Measurements from ENCODE around the gene TNFRSF13B. TPM values are rescaled to one million over a fixed set of nuclear protein-coding genes. Genes with fewer than 3 reads are reported as not detected.

Gene TNFRSF13B
- total RNA-seq, 1 experiment from 2014 or later = 0.28 TPM

- H3K4me1 Mint-ChIP-seq = peaks cover 6% of the 10 kb centered on the region in 2 experiments; a peak in 1 of 4 replicates
Measured at GRCh38 chr17:16926571-16927451, 45.1 kb downstream of the TNFRSF13B start.

More at GRCh38 chr17:16926571-16927451, 45.1 kb downstream of the TNFRSF13B start:
- H3K4me3 Mint-ChIP-seq = no peak overlapping the region
- H3K27ac Mint-ChIP-seq = no peak overlapping the region
- H2BK120ac ChIP-seq (ENCODE audit: low read depth, low read length, poor library complexity, severe bottlenecking) = no peak overlapping the region
- H3K27me3 ChIP-seq (ENCODE audit: insufficient read depth, low read length) = no peaks in the 10 kb centered on the region
- no peak overlapping the region for H3K23ac ChIP-seq (ENCODE audit: insufficient read length, low read depth, low read length)
- no CpG with 5 or more reads among the region's 18 CpGs for whole genome bisulfite sequencing (ENCODE audit: extremely low coverage, insufficient read length, low lambda C conversion rate)
- no peaks in the 10 kb centered on the region for H3K23me2 ChIP-seq (ENCODE audit: insufficient read length, low read depth, low read length, poor library complexity, severe bottlenecking)
- H2AK5ac ChIP-seq (ENCODE audit: insufficient read length, low read length) = no peak overlapping the region
- H3K36me3 Mint-ChIP-seq (ENCODE audit: insufficient read depth in 1 of 3, low read depth in 3 of 3) = no peaks in the 10 kb centered on the region
- no peak overlapping the region for H2BK5ac ChIP-seq (ENCODE audit: insufficient read length, low read length)
- H3K4me2 ChIP-seq (ENCODE audit: insufficient read depth, insufficient read length, low read length) = no peak overlapping the region
- no peaks in the 10 kb centered on the region for H3K4me1 ChIP-seq (ENCODE audit: insufficient read depth, low read length)
- no peak overlapping the region for H3T11ph ChIP-seq (ENCODE audit: low read length)
- H2BK20ac ChIP-seq (ENCODE audit: low read depth, low read length, poor library complexity, severe bottlenecking) = no peak overlapping the region
- TF ChIP-seq CTCF (conservative IDR thresholded peaks at IDR 0.05) = no peak
- H3K27me3 Mint-ChIP-seq (ENCODE audit: low read depth) = peaks cover 1% of the 10 kb centered on the region; the same call in 1 of the 2 replicates
- H2BK12ac ChIP-seq (ENCODE audit: insufficient read length, low read depth, low read length) = no peak overlapping the region
- no peak overlapping the region for H3K56ac ChIP-seq (ENCODE audit: insufficient read length, low read depth, low read length)
- no peak overlapping the region for H3K9ac ChIP-seq (ENCODE audit: extremely low read depth, insufficient read length, low read length)
- H2AFZ ChIP-seq (ENCODE audit: low read length) = no peak overlapping the region
- no peak overlapping the region for H4K8ac ChIP-seq (replicated peaks; ENCODE audit: insufficient read length, low read depth, low read length)
- H4K20me1 ChIP-seq (ENCODE audit: control insufficient read depth, insufficient read depth, insufficient read length) = no peaks in the 10 kb centered on the region
- H3K4ac ChIP-seq (ENCODE audit: low read depth, low read length) = no peak overlapping the region
- DNase-seq = no peak
- no peaks in the 10 kb centered on the region for H3K9me3 Mint-ChIP-seq
- H3K9me3 ChIP-seq (ENCODE audit: control insufficient read depth, low read depth, low read length) = no peaks in the 10 kb centered on the region
- H3K27ac ChIP-seq (ENCODE audit: insufficient read length, low read depth, low read length) = no peak overlapping the region
- no peak overlapping the region for H2BK15ac ChIP-seq (ENCODE audit: low read depth, low read length)
- H3K79me1 ChIP-seq (ENCODE audit: insufficient read depth, low read depth, low read length, poor library complexity, severe bottlenecking) = no peaks in the 10 kb centered on the region
- no peaks in the 10 kb centered on the region for H3K79me2 ChIP-seq (ENCODE audit: insufficient read depth, low read length)
- no peak overlapping the region for H3K18ac ChIP-seq (ENCODE audit: insufficient read length, low read depth, low read length)
- no peak overlapping the region for H4K5ac ChIP-seq (ENCODE audit: insufficient read length, low read depth, low read length)
- no peak overlapping the region for H3K14ac ChIP-seq (ENCODE audit: insufficient read depth, low read length)
- H4K91ac ChIP-seq (ENCODE audit: insufficient read length, low read depth, low read length) = no peak overlapping the region

Measured in H9 (cell line).